Glomerular visceral epithelial cell (primary cell): Measurements from ENCODE around the gene TANC2.
A peak's percentile ranks its signal among the peaks of the same experiment; 100 is the strongest.
"Not testable (repeated sequence)": the region's sequence is repeated elsewhere in the genome, so short reads cannot be mapped to it uniquely, and the experiment has no call there.

Source experiments
- DNase-seq: peaks from one replicate; pipeline ENCODE4 v3.0.0-alpha.2; 2016; ENCODE audit errors: extremely low spot score

The TANC2 gene

DNA sequence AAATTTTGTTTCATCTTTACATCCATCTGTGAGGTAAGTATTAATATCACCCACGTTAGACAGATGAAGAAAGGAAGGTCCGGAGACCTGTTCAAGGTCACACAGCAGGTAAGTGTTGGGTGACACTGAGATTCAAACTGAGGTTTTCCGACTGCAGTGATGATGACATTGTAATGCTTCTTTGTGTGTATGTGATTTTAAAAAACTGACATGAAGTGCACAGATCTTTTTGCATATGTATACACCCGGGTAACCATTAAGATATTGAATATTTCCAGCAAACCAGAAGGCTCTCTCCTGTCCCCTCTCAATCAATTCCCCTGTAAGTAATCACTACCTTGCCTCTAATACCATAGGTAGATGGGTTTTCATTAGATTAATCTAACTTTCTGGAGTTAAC lies 1.5 kb upstream of the TANC2 start:
- DNase-seq = no peak

DNA sequence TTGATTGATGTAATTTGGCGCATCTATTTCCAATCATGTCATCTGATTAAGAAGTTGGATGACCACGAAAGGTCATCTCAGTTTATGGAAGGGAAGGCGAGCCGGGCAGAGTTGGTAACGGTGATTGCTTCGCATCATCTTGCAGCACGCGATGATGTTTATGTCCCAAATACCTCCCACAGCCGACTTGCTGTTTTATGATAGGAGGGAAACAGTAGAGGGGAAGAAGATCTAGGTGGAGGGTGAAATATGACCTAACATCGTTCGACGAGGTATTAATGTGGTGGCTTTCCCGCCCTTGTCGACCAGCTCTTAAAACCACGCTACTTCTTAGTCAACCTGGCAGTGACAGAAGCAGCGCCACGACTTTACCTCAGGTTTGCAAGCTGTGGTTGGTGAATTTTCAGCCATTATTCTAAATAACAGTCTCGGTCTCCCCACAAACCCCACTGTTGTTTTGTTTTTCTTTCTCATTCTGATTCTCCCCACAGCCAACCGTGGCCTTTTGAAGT lies 805 bp upstream of the TANC2 start:
- DNase-seq = no peak

DNA sequence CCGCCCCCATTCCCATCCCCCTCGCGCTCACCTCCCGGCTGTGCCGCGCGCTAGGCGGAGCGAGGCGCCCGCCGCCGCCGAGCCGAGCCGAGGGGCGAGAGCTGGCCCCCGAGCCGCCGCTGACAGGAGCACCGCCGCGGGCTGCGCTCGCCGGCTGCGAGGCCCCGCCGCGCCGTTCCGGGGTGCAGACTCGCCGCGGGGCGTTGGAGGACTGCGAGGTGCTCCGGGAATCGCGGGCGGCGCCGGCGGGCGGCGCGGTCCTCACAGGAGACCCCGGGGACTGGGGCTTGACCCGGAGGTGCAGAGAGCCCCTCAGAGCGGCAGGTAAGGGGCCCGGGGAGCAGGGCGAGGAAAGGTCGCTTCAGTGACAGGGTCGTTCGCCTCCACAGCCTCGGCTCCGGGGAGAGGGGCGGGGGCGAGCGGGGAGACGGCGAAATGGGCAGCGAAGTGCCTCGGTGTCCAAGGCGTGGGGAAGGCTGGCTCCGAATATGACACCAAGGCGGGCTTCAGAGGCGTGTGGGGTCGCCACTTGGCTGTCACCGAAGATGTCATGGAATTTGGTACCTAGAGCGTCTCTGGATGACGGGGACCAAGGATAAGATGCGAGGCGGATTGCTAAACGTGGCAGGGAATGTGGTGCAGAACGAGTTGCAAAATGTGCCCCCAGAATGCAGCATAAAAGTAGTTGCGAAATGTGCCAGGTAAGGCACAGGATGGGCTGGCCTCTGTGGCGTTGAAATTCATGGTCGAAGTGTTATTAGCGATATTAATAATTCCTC lies 580 bp downstream of the TANC2 start:
- DNase-seq = peak; percentile 30

- DNase-seq = no peak
Measured at GRCh38 chr17:62967205-62967529, 1.1 kb downstream of the TANC2 start.

DNA sequence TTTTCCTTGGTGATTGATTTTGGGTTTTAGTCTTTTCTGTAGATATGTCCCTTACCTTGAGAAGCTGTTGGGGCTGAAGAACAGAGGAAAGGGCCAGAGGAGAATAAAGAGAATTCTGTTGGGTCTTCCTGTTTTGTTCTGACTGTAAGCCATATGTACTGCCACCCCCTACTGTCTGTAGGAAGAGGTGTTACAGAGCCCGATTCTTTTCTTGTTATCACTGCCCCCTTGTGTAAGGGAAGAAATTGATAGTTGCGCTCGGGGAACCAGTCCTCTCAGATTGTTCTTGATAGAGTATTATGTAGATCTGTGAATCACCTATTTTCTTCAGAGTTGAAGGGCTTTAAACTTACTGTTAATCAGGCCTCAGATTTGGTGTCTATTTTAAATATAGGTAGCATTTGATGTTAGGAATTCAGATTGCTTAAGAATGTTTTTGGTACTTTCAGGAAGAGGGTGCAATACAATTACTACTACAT lies 2.4 kb downstream of the TANC2 start:
- peak; percentile 86 for DNase-seq

- DNase-seq = no peak
Measured at GRCh38 chr17:62970610-62971009, 4.6 kb downstream of the TANC2 start.

- DNase-seq = no peak
Measured at GRCh38 chr17:62971853-62972252, 5.8 kb downstream of the TANC2 start.

GRCh38 chr17:62974788-62975187 lies 8.8 kb downstream of the TANC2 start:
- DNase-seq = no peak

DNA sequence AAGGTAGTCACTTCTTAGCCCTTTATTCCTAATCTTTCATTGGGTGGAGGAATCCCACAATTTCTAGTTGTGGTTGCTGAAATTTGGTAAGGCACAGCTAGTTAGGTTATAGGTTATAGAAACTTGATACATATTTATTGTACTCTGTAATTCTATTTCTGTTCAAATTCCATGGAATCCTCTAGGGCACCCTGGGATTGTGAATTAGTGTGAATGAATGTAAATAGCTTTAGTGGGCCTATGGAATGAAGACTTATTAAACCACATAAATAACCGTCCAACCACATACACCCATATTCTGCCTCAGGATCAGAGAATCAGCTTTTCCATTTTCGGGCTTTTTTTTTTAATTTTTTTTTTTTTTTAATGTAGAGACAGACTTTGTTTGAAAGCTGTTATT lies 9.2 kb downstream of the TANC2 start:
- no peak for DNase-seq

DNA sequence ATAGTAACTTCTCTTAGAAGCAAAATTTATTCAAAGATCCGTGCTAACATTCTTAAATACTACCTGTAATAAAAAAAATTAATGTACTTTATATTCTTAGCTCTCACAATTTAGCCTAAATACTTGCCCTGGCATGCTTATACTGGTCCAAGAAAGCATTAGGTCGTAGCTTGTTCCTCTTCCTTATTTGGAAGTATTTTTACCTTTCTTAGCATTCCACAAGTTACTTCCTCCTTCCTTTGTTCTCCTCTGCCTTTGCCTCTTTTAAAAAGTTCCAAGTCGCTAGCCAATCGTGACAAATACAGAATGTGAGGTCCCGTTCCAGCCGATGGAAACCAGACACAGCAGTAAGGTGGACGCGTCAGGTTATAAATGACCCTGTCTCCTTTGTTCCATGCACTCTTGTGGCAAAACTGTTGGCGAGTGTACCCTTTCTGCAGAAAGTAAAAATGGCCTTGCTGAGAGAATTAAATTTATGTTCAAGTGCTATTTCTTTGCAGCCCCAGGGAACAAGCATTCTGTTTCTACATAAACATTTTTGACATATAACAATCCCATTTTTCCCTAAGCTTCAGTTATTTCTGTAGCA lies 10.7 kb downstream of the TANC2 start:
- DNase-seq = not testable (repeated sequence)

- DNase-seq = no peak
Measured at GRCh38 chr17:62980842-62981241, 14.8 kb downstream of the TANC2 start.

DNA sequence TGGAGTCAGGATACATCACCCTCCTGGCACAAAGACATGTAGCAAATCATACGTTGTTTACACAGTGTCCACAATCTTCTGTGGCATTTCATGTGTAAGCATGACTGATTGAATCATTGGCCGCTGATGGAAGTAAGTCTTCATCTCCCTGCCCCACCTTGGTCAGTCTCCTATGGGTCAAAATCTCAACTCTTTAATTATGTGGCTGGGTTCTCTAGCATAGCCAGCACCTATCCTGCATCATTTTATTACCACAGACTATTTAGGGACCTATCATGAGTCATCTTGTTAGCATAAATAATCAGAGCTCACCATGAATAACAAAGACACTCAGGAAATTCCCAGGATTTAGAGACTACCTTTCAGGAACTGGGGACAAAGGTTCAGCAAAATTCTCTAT lies 15.9 kb downstream of the TANC2 start:
- DNase-seq = no peak

DNA sequence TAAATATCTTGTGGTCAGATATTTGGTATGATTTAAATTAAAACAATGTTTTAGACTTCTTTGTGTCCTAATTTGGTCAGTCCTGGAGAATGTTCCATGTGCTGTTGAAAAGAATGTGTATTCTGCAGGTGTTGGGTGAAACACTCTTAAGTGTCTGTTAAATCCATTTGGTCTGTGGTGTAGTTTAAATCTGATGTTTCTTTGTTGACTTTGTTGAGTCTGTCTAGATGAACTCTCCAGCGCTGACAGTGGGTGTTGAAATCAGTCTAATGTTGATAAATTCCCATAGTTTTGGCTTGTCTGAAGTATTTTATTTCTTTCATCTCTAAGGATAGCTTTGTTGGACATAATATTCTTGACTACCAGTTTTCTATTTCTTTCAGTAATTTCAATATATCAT lies 18.8 kb downstream of the TANC2 start:
- DNase-seq = no peak

DNA sequence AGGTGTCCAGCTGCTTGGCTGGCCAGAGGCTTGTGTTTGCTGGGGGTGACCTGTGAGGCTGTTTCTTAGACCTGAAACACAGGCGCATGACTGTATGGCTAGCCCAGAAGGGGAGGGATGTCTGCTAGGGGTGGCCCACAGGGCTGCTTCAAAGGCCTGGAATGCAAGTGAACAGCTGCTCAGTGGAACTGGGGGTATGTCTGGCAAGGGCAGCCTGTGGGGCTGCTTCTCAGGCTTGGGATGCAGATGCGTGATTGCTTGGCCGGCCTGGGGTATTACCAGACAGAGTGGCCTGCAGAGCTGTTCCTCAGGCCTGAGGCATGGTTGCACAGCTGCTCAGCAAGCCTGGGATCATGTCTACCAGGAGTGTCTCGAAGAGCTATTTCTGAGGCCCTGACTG lies 20.5 kb downstream of the TANC2 start:
- no peak for DNase-seq

- DNase-seq = no peak
Measured at GRCh38 chr17:62987136-62987535, 21.1 kb downstream of the TANC2 start.

DNA sequence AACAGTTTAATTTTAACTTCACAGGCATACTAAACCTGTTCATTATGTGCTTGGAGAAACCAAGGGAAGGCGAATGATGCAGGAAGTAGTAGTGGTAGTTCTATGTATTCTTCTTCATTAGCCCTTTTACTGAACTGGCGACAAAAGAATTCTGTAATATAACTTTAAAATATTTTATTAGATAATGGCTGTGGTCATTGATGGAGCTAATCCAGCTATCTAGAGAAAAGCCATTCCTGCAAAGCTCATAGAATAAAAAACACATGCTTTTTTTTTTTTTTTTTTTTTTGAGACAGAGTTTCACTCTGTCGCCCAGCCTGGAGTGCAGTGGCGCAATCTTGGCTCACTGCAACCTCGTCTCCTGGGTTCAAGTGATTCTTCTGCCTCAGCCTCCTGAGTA lies 23.5 kb downstream of the TANC2 start:
- no peak for DNase-seq

DNA sequence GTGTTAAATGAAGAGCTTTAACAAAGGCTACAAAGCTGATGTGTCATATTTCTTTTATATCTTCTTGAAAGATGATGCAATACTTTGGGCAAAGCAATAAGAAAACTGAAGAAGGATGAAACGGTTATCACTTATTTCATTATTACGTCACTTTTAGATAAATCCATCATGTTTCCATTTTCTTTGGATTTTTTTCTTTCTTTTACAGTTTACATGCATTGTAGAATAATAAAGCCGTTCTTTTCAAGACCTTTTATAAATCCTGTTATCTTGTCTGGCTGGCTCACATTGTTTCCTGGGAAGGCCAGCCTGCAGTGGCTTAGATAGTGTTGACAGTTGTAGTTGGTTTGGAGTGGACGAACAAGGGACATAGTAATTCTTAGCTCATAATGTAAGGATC lies 28.9 kb downstream of the TANC2 start:
- DNase-seq = no peak

- DNase-seq = peak; percentile 27
Measured at GRCh38 chr17:62995377-62995885, 29.4 kb downstream of the TANC2 start.

DNA sequence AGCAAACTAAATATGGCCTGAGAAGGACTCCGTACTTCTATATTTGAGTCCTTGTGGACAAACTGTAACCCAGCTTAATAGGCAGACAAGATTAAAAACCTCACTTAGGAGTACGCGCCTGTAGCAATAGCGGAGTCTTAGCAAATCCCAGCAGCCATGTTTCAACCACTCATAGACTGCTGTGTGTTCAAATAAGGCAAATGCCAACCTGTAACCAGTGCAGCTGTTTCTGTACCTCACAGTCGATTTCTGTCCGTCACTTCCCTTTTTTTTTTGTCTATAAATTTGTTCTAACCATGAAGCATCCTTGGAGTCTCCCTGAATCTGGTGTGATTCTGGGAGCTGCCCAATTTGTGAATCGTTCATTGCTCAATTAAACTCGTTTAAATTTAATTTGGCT lies 30.2 kb downstream of the TANC2 start:
- no peak for DNase-seq

DNA sequence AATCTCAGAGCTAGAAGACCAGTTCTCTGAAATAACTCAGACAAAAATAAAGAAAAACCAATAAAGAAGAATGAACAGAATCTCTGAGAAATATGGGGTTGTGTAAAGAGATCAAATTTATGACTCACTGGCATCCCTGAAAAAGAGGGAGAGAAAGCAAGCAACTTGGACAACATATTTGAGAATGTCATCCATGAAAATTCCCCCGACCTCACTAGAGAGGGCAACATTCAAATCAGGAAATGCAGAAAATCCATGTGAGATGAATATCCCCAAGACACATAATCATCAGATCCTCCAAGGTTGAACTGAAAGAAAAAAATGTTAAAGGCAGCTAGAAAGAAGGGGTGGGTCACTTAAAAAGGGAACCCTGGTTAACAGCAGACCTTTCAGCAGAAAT lies 32.1 kb downstream of the TANC2 start:
- DNase-seq = no peak

DNA sequence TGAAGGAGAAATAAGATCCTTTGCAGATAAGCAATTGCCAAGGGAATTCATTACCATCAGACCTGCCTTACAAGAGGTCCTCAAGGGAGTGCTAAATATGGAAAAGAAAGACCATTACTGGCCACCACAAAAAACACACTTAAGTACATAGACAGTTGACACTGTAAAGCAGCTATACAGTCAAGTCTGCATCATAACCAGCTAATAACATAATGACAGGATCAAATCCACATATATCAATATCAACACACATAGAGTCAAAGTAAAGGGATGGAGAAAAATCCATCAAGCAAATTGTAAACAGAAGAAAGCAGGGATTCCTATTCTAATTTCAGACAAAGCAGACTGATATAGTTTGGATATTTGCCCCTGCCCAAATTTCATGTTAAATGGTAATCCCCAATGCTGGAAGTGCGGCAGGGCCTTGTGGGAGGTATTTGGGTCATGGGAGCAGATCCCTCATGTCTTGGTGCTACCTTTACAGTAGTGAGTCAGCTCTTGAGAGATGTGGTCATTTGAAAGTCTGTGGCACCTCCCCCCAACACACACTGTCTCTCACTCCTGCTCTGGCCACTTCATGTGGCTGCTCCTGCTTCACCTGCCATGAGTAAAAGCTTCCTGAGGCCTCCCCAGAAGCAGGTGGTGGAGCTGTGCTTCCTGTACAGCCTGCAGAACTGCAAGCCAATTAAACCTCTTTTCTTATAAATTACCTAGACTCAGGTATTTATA lies 32.8 kb downstream of the TANC2 start:
- peak; percentile 14 for DNase-seq

GRCh38 chr17:62999736-63000135 lies 33.7 kb downstream of the TANC2 start:
- no peak for DNase-seq
